ENCODE results near the gene TMEM245. TPM values are rescaled to one million over a fixed set of nuclear protein-coding genes. Genes with fewer than 3 reads are reported as not detected.

The TMEM245 gene
- total and polyA plus RNA-seq, 7 donors = 6.0 to 77.8 (median 43.5) TPM

DNA sequence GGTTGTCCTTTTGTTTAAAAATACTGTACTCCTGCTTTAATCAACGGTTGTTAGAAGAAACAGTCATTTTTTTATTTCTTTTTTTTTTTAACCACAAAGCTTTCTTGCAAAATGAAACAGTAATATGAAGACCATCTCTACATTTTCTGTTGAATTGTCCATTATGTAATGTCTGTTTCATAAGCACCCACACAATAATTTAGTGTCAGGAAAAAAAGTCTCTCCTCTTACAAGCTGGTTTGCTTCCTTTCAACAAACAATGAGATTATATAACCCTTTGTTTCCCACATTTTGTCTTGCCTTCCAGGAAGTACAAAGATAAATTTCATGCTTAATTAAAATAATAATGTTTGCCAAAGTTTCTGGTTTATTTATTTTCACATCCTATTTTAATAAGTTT lies 123.1 kb downstream of the TMEM245 start:
- no peaks in the 10 kb centered on the region for H3K27me3 ChIP-seq (ENCODE audit: insufficient read depth in 3 of 3, low read length in 2 of 3)
- DNase-seq (no peak), ATAC-seq (no peak)
- 35 to 53% (median 35%) methylated on average over 1 of the region's 1 CpG for WGBS, 3 donors
- H3K9me3 ChIP-seq = no peaks in the 10 kb centered on the region
- H3K27ac ChIP-seq = no peak overlapping the region
- no peak overlapping the region for H3K4me3 ChIP-seq
- TF ChIP-seq, protein P1, sequence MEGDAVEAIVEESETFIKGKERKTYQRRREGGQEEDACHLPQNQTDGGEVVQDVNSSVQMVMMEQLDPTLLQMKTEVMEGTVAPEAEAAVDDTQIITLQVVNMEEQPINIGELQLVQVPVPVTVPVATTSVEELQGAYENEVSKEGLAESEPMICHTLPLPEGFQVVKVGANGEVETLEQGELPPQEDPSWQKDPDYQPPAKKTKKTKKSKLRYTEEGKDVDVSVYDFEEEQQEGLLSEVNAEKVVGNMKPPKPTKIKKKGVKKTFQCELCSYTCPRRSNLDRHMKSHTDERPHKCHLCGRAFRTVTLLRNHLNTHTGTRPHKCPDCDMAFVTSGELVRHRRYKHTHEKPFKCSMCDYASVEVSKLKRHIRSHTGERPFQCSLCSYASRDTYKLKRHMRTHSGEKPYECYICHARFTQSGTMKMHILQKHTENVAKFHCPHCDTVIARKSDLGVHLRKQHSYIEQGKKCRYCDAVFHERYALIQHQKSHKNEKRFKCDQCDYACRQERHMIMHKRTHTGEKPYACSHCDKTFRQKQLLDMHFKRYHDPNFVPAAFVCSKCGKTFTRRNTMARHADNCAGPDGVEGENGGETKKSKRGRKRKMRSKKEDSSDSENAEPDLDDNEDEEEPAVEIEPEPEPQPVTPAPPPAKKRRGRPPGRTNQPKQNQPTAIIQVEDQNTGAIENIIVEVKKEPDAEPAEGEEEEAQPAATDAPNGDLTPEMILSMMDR (IDR thresholded peaks at IDR 0.05) = no peak
- intact Hi-C loops (cut with DNase I) = no loop called here
- H3K36me3 ChIP-seq (ENCODE audit: insufficient read depth in 1 of 2, low read depth in 1 of 2) = peaks cover 0 to 15% of the 10 kb centered on the region in 2 donors
- H3K4me1 ChIP-seq = peaks cover 7% of the 10 kb centered on the region

GRCh38 chr9:108994695-108995094 lies 125.1 kb downstream of the TMEM245 start:
- ATAC-seq (peak; percentile 44 to 69 (median 64)), DNase-seq (peak; percentile 18 to 53)
- Histone ChIP-seq H3K27me3 (ENCODE audit: insufficient read depth in 3 of 3, low read length in 2 of 3) (no peaks in the 10 kb centered on the region), H3K9me3 (no peaks in the 10 kb centered on the region), H3K4me1 (peaks cover 7% of the 10 kb centered on the region), H3K36me3 (ENCODE audit: insufficient read depth in 1 of 2, low read depth in 1 of 2) (peaks cover 0 to 33% of the 10 kb centered on the region in 2 donors), H3K27ac (peak overlapping the region; percentile 54), H3K4me3 (no peak overlapping the region)
- intact Hi-C loops (cut with DNase I) = no loop called here
- TF ChIP-seq, protein P1 (IDR thresholded peaks at IDR 0.05) = no peak
- WGBS, 3 donors = 44 to 64% (median 46%) methylated on average over 2 of the region's 2 CpGs

DNA sequence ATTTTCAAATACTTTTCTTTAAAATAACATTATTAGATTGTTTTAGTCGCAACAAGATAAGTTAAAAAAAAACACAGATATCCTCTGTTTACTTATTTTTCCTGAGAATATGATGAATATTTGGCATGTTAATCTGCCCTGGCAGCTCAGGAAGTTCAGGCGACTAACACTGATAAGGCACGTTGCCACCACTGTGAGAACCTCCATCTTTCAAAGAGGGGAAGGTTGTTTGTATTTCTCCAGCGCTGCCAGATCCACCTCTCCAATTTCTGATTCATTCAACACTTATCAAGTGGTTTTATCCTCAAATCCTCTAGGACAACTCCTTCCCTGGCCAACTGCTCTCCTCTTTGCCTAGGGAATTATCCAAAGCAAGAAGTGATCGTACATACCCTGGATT lies 128.3 kb downstream of the TMEM245 start:
- WGBS, 3 donors = 69 to 78% (median 73%) methylated on average over 5 of the region's 5 CpGs
- Histone ChIP-seq H3K27ac (no peak overlapping the region), H3K9me3 (no peaks in the 10 kb centered on the region), H3K36me3 (ENCODE audit: insufficient read depth in 1 of 2, low read depth in 1 of 2) (peaks cover 0 to 43% of the 10 kb centered on the region in 2 donors), H3K4me3 (no peak overlapping the region), H3K27me3 (ENCODE audit: insufficient read depth in 3 of 3, low read length in 2 of 3) (no peaks in the 10 kb centered on the region), H3K4me1 (peaks cover 7% of the 10 kb centered on the region)
- no peak for ATAC-seq
- TF ChIP-seq, protein P1 (IDR thresholded peaks at IDR 0.05) = no peak
- intact Hi-C loops (cut with DNase I) = no loop called here
- no peak for DNase-seq

DNA sequence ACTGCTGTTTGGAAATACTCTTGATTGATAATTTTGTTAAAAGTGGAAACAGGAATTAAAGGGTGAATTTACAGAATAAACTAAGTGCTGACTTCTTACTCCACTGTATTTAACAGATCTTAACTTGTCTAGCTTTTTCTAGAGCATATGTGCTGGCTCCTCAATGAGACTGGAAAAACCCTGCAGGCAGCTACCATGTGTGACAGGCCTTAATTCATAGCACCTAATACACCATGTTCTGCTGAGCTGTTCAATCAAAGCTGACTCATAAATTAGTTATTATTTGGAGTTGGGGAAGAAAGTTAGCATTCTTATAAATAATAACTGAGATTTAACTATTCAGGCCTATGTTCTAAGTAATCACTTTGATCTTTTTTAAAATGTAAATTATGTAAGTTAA lies 135.9 kb downstream of the TMEM245 start:
- DNase-seq = no peak
- H3K4me3 ChIP-seq = no peak overlapping the region
- TF ChIP-seq, protein P1 (IDR thresholded peaks at IDR 0.05) = no peak
- no peaks in the 10 kb centered on the region for H3K27me3 ChIP-seq (ENCODE audit: insufficient read depth in 3 of 3, low read length in 2 of 3)
- H3K36me3 ChIP-seq (ENCODE audit: insufficient read depth in 1 of 2, low read depth in 1 of 2) = peaks cover 0 to 40% of the 10 kb centered on the region in 2 donors
- H3K9me3 ChIP-seq = no peaks in the 10 kb centered on the region
- ATAC-seq = no peak
- intact Hi-C loops (cut with DNase I) = no loop called here
- H3K4me1 ChIP-seq = no peaks in the 10 kb centered on the region
- no peak overlapping the region for H3K27ac ChIP-seq

GRCh38 chr9:108980893-108981292 lies 138.9 kb downstream of the TMEM245 start:
- Histone ChIP-seq H3K4me1 (no peaks in the 10 kb centered on the region), H3K27ac (no peak overlapping the region), H3K9me3 (no peaks in the 10 kb centered on the region), H3K4me3 (no peak overlapping the region), H3K36me3 (ENCODE audit: insufficient read depth in 1 of 2, low read depth in 1 of 2) (peaks cover 0 to 46% of the 10 kb centered on the region in 2 donors), H3K27me3 (ENCODE audit: insufficient read depth in 3 of 3, low read length in 2 of 3) (no peaks in the 10 kb centered on the region)
- intact Hi-C loops (cut with DNase I) = no loop called here
- TF ChIP-seq, protein P1 (IDR thresholded peaks at IDR 0.05) = no peak
- DNase-seq = no peak
- ATAC-seq = peak; percentile 70 to 88 (median 74)
- 38 to 49% (median 43%) methylated on average over 2 of the region's 2 CpGs for WGBS, 3 donors

All from psoas muscle (tissue), 8 donors.